Endothelial cell (in vitro differentiated cells): ENCODE data around the gene MAPKAP1. TPM values are rescaled to one million over a fixed set of nuclear protein-coding genes. Genes with fewer than 3 reads are reported as not detected.

ENCODE experiments used
- DNase-seq: peaks from one replicate; pipeline ENCODE4 v3.0.0; 2021; ENCODE audit warnings: low spot score
- H3K27ac Mint-ChIP-seq: one replicate; pipeline ENCODE4 v1.8.0; 2021; ENCODE audit warnings: mixed read lengths, inconsistent platforms; ENCODE audit not compliant: unreplicated experiment
- H3K27me3 Mint-ChIP-seq: one replicate; pipeline ENCODE4 v1.8.0; 2021; ENCODE audit warnings: mild to moderate bottlenecking, moderate library complexity, mixed read lengths, inconsistent platforms; ENCODE audit not compliant: unreplicated experiment
- H3K36me3 Mint-ChIP-seq: one replicate; pipeline ENCODE4 v1.8.0; 2021; ENCODE audit warnings: mild to moderate bottlenecking, low read depth, mixed read lengths, inconsistent platforms; ENCODE audit not compliant: unreplicated experiment
- H3K4me1 Mint-ChIP-seq: one replicate; pipeline ENCODE4 v1.8.0; 2021; ENCODE audit warnings: mild to moderate bottlenecking, mixed read lengths, inconsistent platforms; ENCODE audit not compliant: unreplicated experiment
- H3K4me3 Mint-ChIP-seq: one replicate; pipeline ENCODE4 v1.8.0; 2021; ENCODE audit warnings: mild to moderate bottlenecking, mixed read lengths, inconsistent platforms; ENCODE audit not compliant: unreplicated experiment
- H3K9me3 Mint-ChIP-seq: one replicate; pipeline ENCODE4 v1.8.0; 2021; ENCODE audit warnings: mixed read lengths, inconsistent platforms; ENCODE audit not compliant: unreplicated experiment
- total RNA-seq: library from RNA; stranded (reverse); fragmentation: NEBNext Ultra II Directional; extraction: Animal tissue kit (Norgen Biotek cat#: 25700); gene quantifications from one replicate; pipeline ENCODE4 v1.2.1, GENCODE V29; 2021; ENCODE audit not compliant: unreplicated experiment
- TF ChIP-seq, protein P1 (sequence below): fragments of 200-600 bp; sonication (generic); IDR thresholded peaks from one replicate; pipeline ENCODE4 v1.5.0; 2021; ENCODE audit warnings: antibody characterized with exemption; ENCODE audit not compliant: unreplicated experiment

MAPKAP1 gene
- total RNA-seq, 1 donor from 2014 or later = 74.6 TPM

DNA sequence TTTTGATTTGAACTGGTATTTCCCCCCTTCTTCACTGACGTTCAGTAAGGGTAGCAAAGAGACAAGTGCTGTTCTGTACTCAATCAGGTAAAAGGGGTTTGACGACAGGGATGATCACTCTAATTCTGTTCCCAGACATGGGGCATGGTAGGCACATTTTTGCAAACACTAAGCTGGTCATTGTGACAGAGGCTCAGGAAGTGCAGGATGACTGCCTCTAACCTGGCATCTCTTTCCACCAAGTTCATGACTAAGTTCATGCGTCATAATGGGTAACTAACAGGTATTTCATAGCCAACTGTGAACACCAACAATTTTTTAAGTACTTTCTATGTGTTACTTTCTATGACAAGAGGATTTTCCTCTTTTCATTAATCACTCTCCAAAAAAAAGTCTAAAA is 166.5 kb downstream of the MAPKAP1 start:
- no peaks in the 10 kb centered on the region for H3K27me3 Mint-ChIP-seq
- no peak for DNase-seq
- H3K27ac Mint-ChIP-seq = no peak overlapping the region
- no peaks in the 10 kb centered on the region for H3K4me1 Mint-ChIP-seq
- H3K36me3 Mint-ChIP-seq = peaks cover 12% of the 10 kb centered on the region
- TF ChIP-seq, protein P1, sequence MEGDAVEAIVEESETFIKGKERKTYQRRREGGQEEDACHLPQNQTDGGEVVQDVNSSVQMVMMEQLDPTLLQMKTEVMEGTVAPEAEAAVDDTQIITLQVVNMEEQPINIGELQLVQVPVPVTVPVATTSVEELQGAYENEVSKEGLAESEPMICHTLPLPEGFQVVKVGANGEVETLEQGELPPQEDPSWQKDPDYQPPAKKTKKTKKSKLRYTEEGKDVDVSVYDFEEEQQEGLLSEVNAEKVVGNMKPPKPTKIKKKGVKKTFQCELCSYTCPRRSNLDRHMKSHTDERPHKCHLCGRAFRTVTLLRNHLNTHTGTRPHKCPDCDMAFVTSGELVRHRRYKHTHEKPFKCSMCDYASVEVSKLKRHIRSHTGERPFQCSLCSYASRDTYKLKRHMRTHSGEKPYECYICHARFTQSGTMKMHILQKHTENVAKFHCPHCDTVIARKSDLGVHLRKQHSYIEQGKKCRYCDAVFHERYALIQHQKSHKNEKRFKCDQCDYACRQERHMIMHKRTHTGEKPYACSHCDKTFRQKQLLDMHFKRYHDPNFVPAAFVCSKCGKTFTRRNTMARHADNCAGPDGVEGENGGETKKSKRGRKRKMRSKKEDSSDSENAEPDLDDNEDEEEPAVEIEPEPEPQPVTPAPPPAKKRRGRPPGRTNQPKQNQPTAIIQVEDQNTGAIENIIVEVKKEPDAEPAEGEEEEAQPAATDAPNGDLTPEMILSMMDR = no peak
- no peaks in the 10 kb centered on the region for H3K9me3 Mint-ChIP-seq
- no peak overlapping the region for H3K4me3 Mint-ChIP-seq

DNA sequence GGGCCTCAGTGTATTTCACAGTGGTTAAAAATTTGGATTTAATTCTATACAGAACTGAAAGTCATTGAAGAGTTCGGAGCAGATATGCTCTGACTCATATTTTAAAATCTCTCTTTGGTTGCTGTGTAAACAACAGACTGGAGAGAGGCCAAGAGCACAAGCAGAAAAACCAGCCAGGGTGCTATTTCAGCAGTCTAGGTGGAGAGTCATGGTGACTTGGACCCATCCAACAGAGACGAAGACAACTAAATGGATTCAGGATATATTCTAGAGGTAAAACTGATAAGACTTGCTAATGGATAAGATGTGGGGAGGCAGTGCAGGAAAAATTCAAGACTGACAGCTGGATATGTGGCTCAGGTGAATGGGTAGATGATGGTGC is 168.9 kb downstream of the MAPKAP1 start:
- Mint-ChIP-seq H3K4me1 (no peaks in the 10 kb centered on the region), H3K27ac (no peak overlapping the region), H3K36me3 (peaks cover 12% of the 10 kb centered on the region), H3K9me3 (no peaks in the 10 kb centered on the region), H3K4me3 (no peak overlapping the region), H3K27me3 (no peaks in the 10 kb centered on the region)
- DNase-seq = no peak
- TF ChIP-seq, protein P1 = no peak

DNA sequence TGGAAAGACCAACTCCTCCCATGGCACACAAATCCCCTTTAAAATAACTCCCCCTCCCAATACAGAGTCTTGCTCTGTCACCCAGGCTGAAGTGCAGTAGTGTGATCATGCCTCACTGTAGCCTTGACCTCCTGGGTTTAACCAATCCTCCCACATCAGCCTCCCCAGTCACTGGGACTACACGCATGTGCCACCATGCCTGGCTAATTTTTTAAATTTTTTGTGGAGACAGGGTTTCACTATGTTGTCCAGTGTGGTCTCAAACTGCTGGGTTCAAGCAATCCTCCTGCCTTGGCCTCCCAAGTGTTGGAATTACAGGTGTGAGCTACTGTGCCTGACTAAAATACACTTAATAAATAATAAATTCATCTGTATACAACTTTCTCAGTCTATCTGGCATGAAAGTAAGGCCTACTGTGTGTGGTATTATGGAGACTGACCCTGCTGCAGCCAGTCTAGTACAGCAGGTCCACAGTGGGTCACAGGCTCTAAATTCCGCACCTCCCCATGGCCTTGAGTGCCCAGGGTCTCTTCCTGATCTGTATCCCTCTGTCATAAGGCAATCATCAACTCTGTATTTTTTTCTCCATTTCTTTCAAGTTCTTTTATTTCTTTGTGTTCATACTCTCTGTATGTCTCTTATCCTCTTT is 169.4 kb downstream of the MAPKAP1 start:
- Mint-ChIP-seq H3K27ac (no peak overlapping the region), H3K4me1 (no peaks in the 10 kb centered on the region), H3K36me3 (peaks cover 8% of the 10 kb centered on the region), H3K4me3 (no peak overlapping the region), H3K9me3 (no peaks in the 10 kb centered on the region), H3K27me3 (peaks cover under 1% of the 10 kb centered on the region)
- TF ChIP-seq, protein P1 = no peak
- no peak for DNase-seq

DNA sequence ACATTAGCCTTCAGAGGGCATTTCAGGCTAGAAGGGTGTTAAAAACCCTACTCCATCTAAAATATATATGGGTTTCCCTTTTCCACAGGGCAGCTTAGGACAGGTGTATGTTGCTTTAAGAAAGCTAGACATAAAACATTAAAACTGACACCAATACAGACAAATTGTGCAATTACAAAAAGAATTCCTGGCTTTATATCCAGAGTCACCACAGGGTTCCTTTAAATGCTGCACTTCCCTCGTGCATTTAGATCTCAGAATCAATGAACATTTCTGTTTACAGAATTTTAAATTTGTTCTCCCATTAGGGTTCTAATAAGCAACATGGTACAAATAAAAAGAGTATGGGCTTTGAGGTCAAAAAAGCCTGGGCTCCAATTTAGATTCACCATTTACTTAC is 170.2 kb downstream of the MAPKAP1 start:
- Mint-ChIP-seq H3K4me3 (no peak overlapping the region), H3K4me1 (no peaks in the 10 kb centered on the region), H3K27ac (no peak overlapping the region), H3K27me3 (peaks cover 2% of the 10 kb centered on the region), H3K9me3 (no peaks in the 10 kb centered on the region), H3K36me3 (peaks cover 3% of the 10 kb centered on the region)
- no peak for DNase-seq
- TF ChIP-seq, protein P1 = no peak

DNA sequence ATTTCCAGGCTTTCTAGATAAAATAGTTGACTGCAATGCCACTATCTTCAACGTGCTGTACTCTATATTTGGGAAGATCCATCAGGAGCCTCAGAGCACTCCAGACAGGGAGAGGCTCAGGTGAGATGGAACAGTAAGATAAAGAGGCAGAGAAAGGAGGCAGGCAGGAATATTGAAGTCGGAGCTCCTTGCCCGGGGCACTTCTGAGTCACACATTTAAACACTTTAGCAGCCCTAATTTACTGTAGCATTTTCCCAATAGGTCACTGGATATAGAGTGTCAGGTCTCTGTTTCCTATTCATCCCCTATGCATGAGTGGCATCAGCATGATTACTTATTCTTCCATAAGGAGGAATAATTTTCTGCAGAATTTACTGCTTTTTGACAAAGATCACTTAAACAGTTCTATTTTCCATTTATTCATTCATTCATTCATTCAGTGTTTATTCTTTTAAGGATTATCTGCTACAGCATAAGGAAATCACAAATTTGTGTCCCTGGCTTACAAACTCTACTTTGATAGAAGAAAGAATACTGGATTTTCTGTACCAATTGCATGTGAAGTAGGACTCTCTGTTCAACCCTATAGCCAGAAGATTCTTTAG is 170.7 kb downstream of the MAPKAP1 start:
- Mint-ChIP-seq H3K27ac (no peak overlapping the region), H3K4me1 (no peaks in the 10 kb centered on the region), H3K9me3 (no peaks in the 10 kb centered on the region), H3K27me3 (peaks cover 2% of the 10 kb centered on the region), H3K4me3 (no peak overlapping the region), H3K36me3 (no peaks in the 10 kb centered on the region)
- TF ChIP-seq, protein P1 = no peak
- no peak for DNase-seq
